CD8-positive, alpha-beta memory T cell (primary cell): Measurements from ENCODE around the gene UPK3A. TPM values are rescaled to one million over a fixed set of nuclear protein-coding genes. Genes with fewer than 3 reads are reported as not detected.
A peak's percentile ranks its signal among the peaks of the same experiment; 100 is the strongest.
"Not testable (repeated sequence)": the region's sequence is repeated elsewhere in the genome, so short reads cannot be mapped to it uniquely, and the experiment has no call there.

Experiments used
- CTCF ChIA-PET: fragments of 350-600 bp; sonication (Branson Sonifier 250); formaldehyde crosslinking; loops from one replicate; lab custom pipeline; 2021; ENCODE audit warnings: antibody characterized with exemption; lab: Charles Lee
- POLR2A ChIA-PET: fragments of 350-600 bp; sonication (Branson Sonifier 250); formaldehyde crosslinking; loops from one replicate; lab custom pipeline; 2021; ENCODE audit warnings: antibody characterized with exemption; lab: Charles Lee
- DNase-seq, 5 donors: peaks; one replicate each; pipeline versions ENCODE4 v3.0.0 to v3.0.0-alpha.2; 2020 to 2022; ENCODE audit warnings: mixed read lengths in 1 of 5
- H3K27ac ChIP-seq: one replicate; pipeline ENCODE4 v1.7.0; 2013; ENCODE audit warnings: low read depth, mild to moderate bottlenecking, low read length, moderate library complexity
- H3K27me3 ChIP-seq: 2 replicates; pipeline ENCODE4 v1.7.0; 2013; ENCODE audit warnings: low read length, mild to moderate bottlenecking; ENCODE audit not compliant: insufficient read depth, poor library complexity, severe bottlenecking
- H3K36me3 ChIP-seq: 2 replicates; pipeline ENCODE4 v1.7.0; 2013; ENCODE audit warnings: mild to moderate bottlenecking, low read length, moderate library complexity; ENCODE audit not compliant: insufficient read depth
- H3K4me1 ChIP-seq: 2 replicates; pipeline ENCODE4 v1.7.0; 2013; ENCODE audit warnings: mild to moderate bottlenecking, low read length, moderate library complexity; ENCODE audit not compliant: insufficient read depth
- H3K4me3 ChIP-seq: 2 replicates; pipeline ENCODE4 v1.7.0; 2013; ENCODE audit warnings: mild to moderate bottlenecking, low read length
- H3K9me3 ChIP-seq: 2 replicates; pipeline ENCODE4 v1.7.0; 2013; ENCODE audit warnings: mild to moderate bottlenecking, low read length
- H3K27ac Mint-ChIP-seq, 8 donors: one replicate each; pipeline ENCODE4 v1.8.0; 2020 to 2021; ENCODE audit warnings: mixed read lengths in 8 of 8, mild to moderate bottlenecking in 6 of 8, inconsistent platforms in 3 of 8, moderate library complexity in 3 of 8
- H3K27me3 Mint-ChIP-seq, 2 donors: one replicate each; pipeline ENCODE4 v1.8.0; 2020 to 2021; ENCODE audit warnings: mixed read lengths in 2 of 2, mild to moderate bottlenecking in 1 of 2, moderate library complexity in 1 of 2
- H3K36me3 Mint-ChIP-seq, 3 donors: one replicate each; pipeline ENCODE4 v1.8.0; 2020 to 2021; ENCODE audit warnings: mixed read lengths in 3 of 3, inconsistent platforms in 1 of 3, mild to moderate bottlenecking in 1 of 3
- H3K4me1 Mint-ChIP-seq, 3 donors: one replicate each; pipeline ENCODE4 v1.8.0; 2020 to 2021; ENCODE audit warnings: mixed read lengths in 3 of 3, inconsistent platforms in 1 of 3, mild to moderate bottlenecking in 1 of 3
- H3K4me3 Mint-ChIP-seq, 7 donors: one replicate each; pipeline ENCODE4 v1.8.0; 2020 to 2021; ENCODE audit warnings: mixed read lengths in 7 of 7, mild to moderate bottlenecking in 6 of 7, moderate library complexity in 4 of 7, inconsistent platforms in 2 of 7
- H3K9me3 Mint-ChIP-seq, 5 donors: one replicate each; pipeline ENCODE4 v1.8.0; 2020 to 2022; ENCODE audit warnings: mixed read lengths in 5 of 5, mild to moderate bottlenecking in 3 of 5, moderate library complexity in 2 of 5, inconsistent platforms in 1 of 5
- polyA plus RNA-seq: library from polyadenylated mRNA; unstranded; fragments of 300-500 nt; fragmentation: Illumina TruSeq; gene quantifications from one replicate; pipeline ENCODE4 v1.2.3, GENCODE V29; 2021
- total RNA-seq, 2 experiments: library from RNA; stranded (reverse); gene quantifications; one replicate each; pipeline ENCODE4 v1.2.3, GENCODE V29; 2021

UPK3A gene
- total and polyA plus RNA-seq, 3 experiments from 2014 or later: not detected

DNA sequence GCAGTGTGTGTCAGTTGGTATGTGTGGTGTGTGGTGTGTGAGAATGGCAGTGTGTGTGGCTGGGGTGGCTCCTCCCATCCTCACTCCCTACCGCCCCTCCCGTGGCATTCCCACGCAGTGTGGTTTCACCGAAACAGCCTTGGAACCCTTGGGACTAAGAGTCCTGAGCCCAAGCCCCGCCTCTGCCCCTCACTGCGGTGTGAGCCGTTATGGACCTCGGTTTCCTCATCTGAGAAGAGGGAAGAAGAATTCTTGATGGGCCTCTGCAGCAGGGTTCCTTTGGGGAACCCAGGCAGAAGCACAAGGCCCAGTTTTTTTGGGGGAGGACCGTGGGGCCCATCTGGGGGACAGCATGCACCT is 7.2 kb downstream of the UPK3A start:
- no peaks in the 10 kb centered on the region for H3K27me3 Mint-ChIP-seq
- no peak overlapping the region for H3K4me3 ChIP-seq
- H3K36me3 ChIP-seq: no peaks in the 10 kb centered on the region
- H3K27ac Mint-ChIP-seq: no peak overlapping the region
- CTCF ChIA-PET: no interaction called here
- H3K4me1 Mint-ChIP-seq: peaks cover 6 to 13% (median 13%) of the 10 kb centered on the region in 3 donors
- DNase-seq: no peak
- no peaks in the 10 kb centered on the region for H3K27me3 ChIP-seq
- no peaks in the 10 kb centered on the region for H3K9me3 Mint-ChIP-seq
- H3K4me1 ChIP-seq: peaks cover 13% of the 10 kb centered on the region
- no peak overlapping the region for H3K27ac ChIP-seq
- no peaks in the 10 kb centered on the region for H3K36me3 Mint-ChIP-seq
- POLR2A ChIA-PET: no interaction called here
- H3K4me3 Mint-ChIP-seq: no peak overlapping the region
- H3K9me3 ChIP-seq: no peaks in the 10 kb centered on the region

DNA sequence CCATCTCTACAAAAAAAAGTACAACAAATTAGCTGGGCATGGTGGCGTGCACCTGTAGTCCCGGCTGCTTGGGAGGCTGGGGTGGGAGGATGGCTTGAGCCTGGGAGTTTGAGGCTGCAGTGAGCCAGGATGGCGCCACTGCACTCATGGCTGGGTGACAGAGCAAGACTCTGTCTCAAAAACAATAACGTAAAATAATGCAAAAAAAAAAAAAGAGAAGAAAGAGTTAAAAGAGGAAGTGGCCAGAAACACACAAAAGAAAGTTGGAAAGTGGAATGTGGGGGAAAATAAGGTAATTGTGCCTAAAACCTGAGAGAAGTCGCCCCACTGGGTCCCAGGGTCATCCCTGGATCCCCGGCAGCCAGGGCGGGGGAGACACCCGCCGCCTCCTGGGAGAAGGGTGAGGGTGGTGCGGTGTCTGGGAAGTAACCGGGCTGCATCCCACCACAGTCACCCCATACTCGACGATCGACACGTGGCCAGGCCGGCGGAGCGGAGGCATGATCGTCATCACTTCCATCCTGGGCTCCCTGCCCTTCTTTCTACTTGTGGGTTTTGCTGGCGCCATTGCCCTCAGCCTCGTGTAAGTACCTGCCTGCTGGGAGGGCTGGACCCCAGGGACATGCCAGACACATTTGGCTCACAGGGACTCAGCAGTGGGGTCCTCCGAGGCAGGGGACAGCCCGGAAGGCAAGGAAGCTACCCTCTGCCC is 8.1 kb downstream of the UPK3A start:
- no peak for DNase-seq
- H3K4me3 Mint-ChIP-seq: peak overlapping the region in 1 of 7 donors; percentile 70
- no peaks in the 10 kb centered on the region for H3K36me3 Mint-ChIP-seq
- H3K4me3 ChIP-seq: no peak overlapping the region
- ChIA-PET POLR2A (no interaction called here), CTCF (no interaction called here)
- peaks cover 8 to 16% (median 15%) of the 10 kb centered on the region in 3 donors for H3K4me1 Mint-ChIP-seq
- no peaks in the 10 kb centered on the region for H3K36me3 ChIP-seq
- H3K27me3 ChIP-seq: no peaks in the 10 kb centered on the region
- no peaks in the 10 kb centered on the region for H3K9me3 Mint-ChIP-seq
- peak overlapping the region in 1 of 8 donors; percentile 75 for H3K27ac Mint-ChIP-seq
- no peak overlapping the region for H3K27ac ChIP-seq
- H3K9me3 ChIP-seq: no peaks in the 10 kb centered on the region
- no peaks in the 10 kb centered on the region for H3K27me3 Mint-ChIP-seq
- H3K4me1 ChIP-seq: peaks cover 16% of the 10 kb centered on the region

DNA sequence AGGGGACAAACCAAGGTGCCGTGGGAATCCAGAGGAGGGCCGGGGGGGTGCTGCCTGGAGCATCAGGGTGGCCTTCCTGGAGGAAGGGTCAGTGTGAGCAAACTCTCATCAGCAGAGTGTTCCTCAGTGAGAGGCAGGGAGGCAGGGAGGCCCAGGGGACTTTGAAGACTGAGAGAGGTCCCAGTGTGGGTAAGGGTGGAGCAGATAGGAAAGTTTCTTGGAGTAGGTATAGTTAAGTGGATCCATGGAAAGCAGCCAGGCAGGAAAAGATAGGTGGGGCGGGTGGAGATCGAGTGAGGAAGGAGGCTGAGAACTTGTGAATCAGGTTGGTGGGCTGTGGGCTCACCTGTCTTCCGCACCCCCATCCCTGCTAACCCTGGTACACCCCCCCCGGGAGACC is 9.3 kb downstream of the UPK3A start:
- Histone ChIP-seq H3K4me1 (peaks cover 18% of the 10 kb centered on the region), H3K27me3 (no peaks in the 10 kb centered on the region), H3K9me3 (no peaks in the 10 kb centered on the region), H3K27ac (no peak overlapping the region), H3K4me3 (no peak overlapping the region), H3K36me3 (no peaks in the 10 kb centered on the region)
- no peaks in the 10 kb centered on the region for H3K36me3 Mint-ChIP-seq
- ChIA-PET POLR2A (no interaction called here), CTCF (no interaction called here)
- peak overlapping the region in 2 of 8 donors; percentile 33 to 79 for H3K27ac Mint-ChIP-seq
- H3K4me1 Mint-ChIP-seq: peaks cover 8 to 16% (median 15%) of the 10 kb centered on the region in 3 donors
- DNase-seq: no peak
- H3K9me3 Mint-ChIP-seq: no peaks in the 10 kb centered on the region
- H3K4me3 Mint-ChIP-seq: no peak overlapping the region
- H3K27me3 Mint-ChIP-seq: no peaks in the 10 kb centered on the region

DNA sequence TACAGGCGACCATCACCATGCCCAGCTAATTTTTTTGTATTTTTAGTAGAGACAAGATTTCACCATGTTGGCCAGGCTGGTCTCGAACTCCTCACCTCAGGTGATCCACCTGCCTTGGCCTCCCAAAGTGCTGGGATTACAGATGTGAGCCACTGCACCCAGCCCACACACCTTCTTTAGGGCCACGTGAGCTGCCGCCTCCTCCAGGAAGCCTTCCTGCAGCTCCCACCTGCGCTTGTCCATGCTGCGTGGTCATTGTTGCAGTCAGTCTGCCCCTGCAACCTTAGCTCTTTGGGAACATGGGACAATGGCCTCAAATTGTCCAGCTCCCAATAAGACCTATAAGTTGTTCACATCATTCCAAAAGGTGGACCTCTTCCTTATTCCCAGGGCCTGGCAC is 10.3 kb downstream of the UPK3A start:
- H3K4me3 ChIP-seq, H3K9me3 ChIP-seq, H3K27ac ChIP-seq, H3K36me3 Mint-ChIP-seq, H3K27me3 Mint-ChIP-seq, H3K9me3 Mint-ChIP-seq, H3K36me3 ChIP-seq, POLR2A ChIA-PET, CTCF ChIA-PET, H3K27me3 ChIP-seq, H3K4me3 Mint-ChIP-seq, DNase-seq: not testable (repeated sequence)
- peak overlapping the region in 1 of 8 donors; percentile 50 for H3K27ac Mint-ChIP-seq
- peaks cover 8 to 16% (median 15%) of the 10 kb centered on the region in 3 donors for H3K4me1 Mint-ChIP-seq
- H3K4me1 ChIP-seq: peaks cover 20% of the 10 kb centered on the region

DNA sequence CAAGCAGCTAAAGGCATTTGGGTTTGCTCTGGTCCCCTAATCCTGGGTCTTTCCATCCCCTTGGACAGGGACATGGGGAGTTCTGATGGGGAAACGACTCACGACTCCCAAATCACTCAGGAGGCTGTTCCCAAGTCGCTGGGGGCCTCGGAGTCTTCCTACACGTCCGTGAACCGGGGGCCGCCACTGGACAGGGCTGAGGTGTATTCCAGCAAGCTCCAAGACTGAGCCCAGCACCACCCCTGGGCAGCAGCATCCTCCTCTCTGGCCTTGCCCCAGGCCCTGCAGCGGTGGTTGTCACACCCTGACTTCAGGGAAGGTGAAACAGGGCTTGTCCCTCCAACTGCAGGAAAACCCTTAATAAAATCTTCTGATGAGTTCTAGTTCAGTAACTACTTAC is 10.7 kb downstream of the UPK3A start:
- H3K9me3 ChIP-seq: no peaks in the 10 kb centered on the region
- peak overlapping the region in 3 of 8 donors; percentile 33 to 77 (median 50) for H3K27ac Mint-ChIP-seq

DNA sequence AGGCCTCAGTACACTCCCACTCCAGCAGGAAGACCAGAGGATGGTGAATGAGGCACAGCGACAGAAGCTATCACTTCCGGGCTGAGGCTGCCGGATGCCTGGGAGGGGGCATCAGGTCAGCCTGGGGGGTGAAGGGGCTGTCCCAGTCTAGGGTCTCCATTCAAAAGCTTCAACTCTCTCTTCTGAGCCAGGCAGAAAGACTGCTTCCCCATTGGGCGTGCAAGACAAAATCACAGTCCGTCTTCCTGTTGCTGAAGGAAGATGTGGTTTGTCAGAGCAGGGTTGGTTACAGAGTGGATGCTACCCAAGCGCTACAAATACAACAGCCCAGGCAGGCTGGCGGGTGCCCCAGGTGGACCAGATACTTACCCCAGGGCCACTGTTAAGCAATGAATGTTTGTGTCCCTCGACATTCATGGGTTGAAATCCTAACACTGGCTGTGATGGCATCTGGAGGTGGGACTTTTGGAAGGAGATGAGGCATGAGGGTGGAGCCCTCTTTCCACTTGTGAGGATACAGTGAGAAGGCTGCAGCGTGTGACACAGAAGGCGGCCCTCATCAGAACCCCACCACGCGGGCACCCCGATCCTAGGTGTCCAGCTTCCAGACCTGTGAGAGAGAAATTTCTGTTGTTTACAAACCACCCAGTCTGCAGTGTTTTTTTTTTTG is 12.0 kb downstream of the UPK3A start:
- Mint-ChIP-seq H3K4me1 (peaks cover 8 to 16% (median 15%) of the 10 kb centered on the region in 3 donors), H3K27ac (peak overlapping the region; percentile 64 to 88 (median 78)), H3K36me3 (no peaks in the 10 kb centered on the region), H3K4me3 (peak overlapping the region in 6 of 7 donors; percentile 23 to 52 (median 44)), H3K27me3 (no peaks in the 10 kb centered on the region), H3K9me3 (no peaks in the 10 kb centered on the region)
- POLR2A ChIA-PET: interaction anchor here (0.6 to 1.2 kb wide), 3 partner anchors 10 to 20 kb away, joined by 3 to 6 read pairs (median 3); partner anchors contain the start of gene FAM118A
- Histone ChIP-seq H3K4me1 (peaks cover 20% of the 10 kb centered on the region), H3K27me3 (no peaks in the 10 kb centered on the region), H3K9me3 (no peaks in the 10 kb centered on the region), H3K4me3 (peak overlapping the region; percentile 44), H3K27ac (no peak overlapping the region), H3K36me3 (no peaks in the 10 kb centered on the region)
- peak in 4 of 5 donors; percentile 13 to 66 (median 49) for DNase-seq
- CTCF ChIA-PET: no interaction called here

More for the DNA sequence above, 10.7 kb downstream of the UPK3A start:
- H3K27ac ChIP-seq: no peak overlapping the region
- ChIA-PET POLR2A (no interaction called here), CTCF (no interaction called here)
- Mint-ChIP-seq H3K9me3 (no peaks in the 10 kb centered on the region), H3K36me3 (no peaks in the 10 kb centered on the region), H3K27me3 (no peaks in the 10 kb centered on the region), H3K4me3 (no peak overlapping the region), H3K4me1 (peaks cover 8 to 16% (median 15%) of the 10 kb centered on the region in 3 donors)
- H3K27me3 ChIP-seq: no peaks in the 10 kb centered on the region
- no peaks in the 10 kb centered on the region for H3K36me3 ChIP-seq
- H3K4me3 ChIP-seq: no peak overlapping the region
- no peak for DNase-seq
- H3K4me1 ChIP-seq: peaks cover 20% of the 10 kb centered on the region

DNA sequence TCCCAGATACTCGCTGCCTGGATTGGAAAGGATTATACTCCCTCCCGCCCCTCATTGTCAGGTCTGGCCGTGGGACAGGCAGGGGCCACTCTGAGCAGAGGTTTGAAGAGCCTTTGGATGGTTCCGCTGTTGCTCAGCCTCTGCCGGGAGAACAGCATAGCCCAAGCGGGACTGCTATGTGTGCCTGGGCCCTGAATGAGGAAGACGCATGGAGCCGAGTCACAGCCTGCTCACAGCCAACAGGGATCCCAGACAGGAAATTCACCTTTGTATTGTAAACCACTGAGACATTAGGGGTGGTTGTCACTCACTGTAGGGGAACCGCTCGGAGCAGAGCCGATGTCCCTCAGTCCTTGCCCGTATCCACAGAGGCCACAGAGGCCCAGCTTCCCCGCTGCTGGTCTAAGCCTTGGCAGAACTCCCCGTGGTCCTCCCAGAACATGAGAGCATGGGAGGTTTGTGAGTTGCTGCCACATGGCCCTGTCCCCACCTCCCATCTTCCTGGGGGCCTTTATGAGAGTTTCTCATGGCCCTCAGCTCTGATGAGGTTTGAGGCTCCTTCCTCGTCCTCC is 14.3 kb downstream of the UPK3A start:
- Histone ChIP-seq H3K27me3 (no peaks in the 10 kb centered on the region), H3K36me3 (no peaks in the 10 kb centered on the region), H3K4me3 (no peak overlapping the region), H3K4me1 (peaks cover 20% of the 10 kb centered on the region), H3K9me3 (no peaks in the 10 kb centered on the region), H3K27ac (no peak overlapping the region)
- POLR2A ChIA-PET: no interaction called here
- Mint-ChIP-seq H3K9me3 (no peaks in the 10 kb centered on the region), H3K4me1 (peaks cover 8 to 16% (median 15%) of the 10 kb centered on the region in 3 donors), H3K27ac (peak overlapping the region in 1 of 8 donors; percentile 33), H3K4me3 (peak overlapping the region in 1 of 7 donors; percentile 3), H3K36me3 (no peaks in the 10 kb centered on the region), H3K27me3 (no peaks in the 10 kb centered on the region)
- no peak for DNase-seq
- CTCF ChIA-PET: no interaction called here

DNA sequence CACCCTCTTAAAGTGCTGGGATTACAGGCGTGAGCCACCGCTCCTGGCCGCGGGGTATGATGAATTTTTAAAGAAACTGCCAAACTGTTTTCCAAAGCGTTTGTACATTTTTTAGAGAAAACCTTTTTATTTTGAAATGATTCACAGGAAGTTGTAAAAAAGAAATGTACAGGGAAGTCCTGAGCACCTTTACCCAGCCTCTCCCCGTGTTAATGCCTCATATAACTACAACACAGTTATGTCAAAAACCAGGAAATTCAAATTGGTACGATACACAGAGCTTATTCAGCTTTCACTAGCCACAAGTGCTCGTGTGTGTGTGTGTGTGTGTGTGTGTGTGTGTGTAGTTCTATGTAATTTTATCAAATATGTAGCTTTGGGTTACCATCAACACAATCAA is 18.0 kb downstream of the UPK3A start:
- H3K27me3 ChIP-seq: no peaks in the 10 kb centered on the region
- Mint-ChIP-seq H3K27me3 (no peaks in the 10 kb centered on the region), H3K4me3 (no peak overlapping the region), H3K36me3 (no peaks in the 10 kb centered on the region), H3K27ac (peak overlapping the region in 1 of 8 donors; percentile 70), H3K4me1 (no peaks in the 10 kb centered on the region), H3K9me3 (no peaks in the 10 kb centered on the region)
- no peak for DNase-seq
- H3K27ac ChIP-seq: no peak overlapping the region
- peaks cover 4% of the 10 kb centered on the region for H3K4me1 ChIP-seq
- POLR2A ChIA-PET: no interaction called here
- H3K36me3 ChIP-seq: no peaks in the 10 kb centered on the region
- no peaks in the 10 kb centered on the region for H3K9me3 ChIP-seq
- no peak overlapping the region for H3K4me3 ChIP-seq
- CTCF ChIA-PET: no interaction called here
